Right kidney (tissue), 1 donor: ENCODE results near the gene DYNAP.

Experiments
- DNase-seq: peaks from one replicate; pipeline ENCODE4 v3.0.0-alpha.2; 2016

DYNAP gene

DNA sequence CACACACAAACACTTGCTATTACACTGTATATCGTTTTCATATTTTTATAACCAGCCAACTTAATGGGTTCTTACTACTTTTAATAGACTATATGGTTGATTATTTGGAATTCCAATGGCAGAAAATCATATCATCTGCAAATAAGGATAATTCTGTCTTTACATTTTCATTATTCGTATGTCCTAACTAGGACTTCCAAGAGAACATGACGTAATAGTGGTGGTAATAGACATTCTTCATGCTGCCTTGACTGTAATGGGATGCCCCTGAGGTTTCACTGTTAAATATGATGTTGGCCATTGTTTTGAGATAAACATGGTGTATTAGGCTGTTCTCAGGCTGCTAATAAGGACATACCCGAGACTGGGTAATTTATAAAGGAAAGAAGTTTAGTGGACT is 45.2 kb downstream of the DYNAP start:
- no peak for DNase-seq

DNA sequence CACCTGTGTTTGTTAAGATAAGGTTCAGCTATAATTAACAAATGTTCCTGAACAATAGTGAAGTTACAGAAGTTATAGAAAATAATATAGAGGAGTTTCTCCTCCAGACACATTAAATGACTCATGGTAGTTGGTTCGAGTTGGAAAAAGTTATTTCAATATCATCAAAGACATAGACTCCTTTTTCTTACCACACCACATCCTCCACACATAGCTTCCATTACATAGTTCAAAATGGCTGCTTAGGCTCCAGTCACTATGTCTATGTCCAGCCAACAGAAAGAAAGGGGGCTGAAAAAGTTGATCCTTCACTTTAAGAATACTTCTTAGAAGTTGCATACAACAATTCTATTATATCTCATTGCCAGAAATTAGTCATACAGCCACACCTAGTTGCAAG is 50.7 kb downstream of the DYNAP start:
- DNase-seq = no peak

DNA sequence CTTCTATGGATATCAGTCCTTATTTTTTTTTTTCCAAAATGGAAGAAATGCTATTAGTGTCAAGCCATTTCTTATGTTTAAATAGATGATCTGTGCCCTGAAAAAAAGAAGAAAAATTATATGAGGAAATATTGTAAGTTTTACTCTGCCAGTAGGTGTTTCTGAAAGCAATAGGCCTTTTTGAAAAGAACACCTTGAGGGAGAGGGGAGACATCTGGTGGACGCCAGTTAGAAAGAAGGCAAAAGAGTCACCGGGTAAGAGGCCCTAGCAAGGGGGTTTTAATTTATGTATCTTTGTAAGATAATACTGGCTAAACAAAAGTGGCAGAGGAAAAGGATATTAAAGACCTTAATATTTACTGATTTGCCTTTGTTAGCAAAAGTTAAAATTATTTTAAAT is 56.1 kb downstream of the DYNAP start:
- DNase-seq = no peak
